GM18909 (cell line): ENCODE measurements around the gene ACBD6.

Experiments used
- ATAC-seq: cut with Tn5 transposase; IDR thresholded peaks from one replicate; pipeline ENCODE4 v1.9.1; 2021; ENCODE audit warnings: mild to moderate bottlenecking; ENCODE audit not compliant: unreplicated experiment, poor library complexity

ACBD6 gene

DNA sequence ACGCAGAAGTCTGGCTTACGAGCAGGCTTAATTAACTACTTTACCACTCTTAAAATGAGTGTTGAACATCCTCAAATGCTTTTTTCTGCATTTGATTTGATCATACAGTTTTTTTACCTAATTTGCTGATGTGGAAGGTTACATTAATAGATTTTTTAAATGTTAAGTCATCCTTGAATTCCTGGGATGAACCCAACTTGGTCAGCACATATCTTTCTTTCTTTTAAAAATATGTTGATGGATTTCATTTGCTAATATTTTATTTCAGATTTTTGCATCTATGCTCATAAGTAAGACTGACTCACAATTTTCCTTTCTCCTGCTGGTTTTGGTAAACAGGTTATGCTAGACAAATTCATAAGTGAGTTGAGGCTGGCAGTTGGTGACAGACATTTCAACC, 189.5 kb downstream of the ACBD6 start:
- no peak for ATAC-seq

DNA sequence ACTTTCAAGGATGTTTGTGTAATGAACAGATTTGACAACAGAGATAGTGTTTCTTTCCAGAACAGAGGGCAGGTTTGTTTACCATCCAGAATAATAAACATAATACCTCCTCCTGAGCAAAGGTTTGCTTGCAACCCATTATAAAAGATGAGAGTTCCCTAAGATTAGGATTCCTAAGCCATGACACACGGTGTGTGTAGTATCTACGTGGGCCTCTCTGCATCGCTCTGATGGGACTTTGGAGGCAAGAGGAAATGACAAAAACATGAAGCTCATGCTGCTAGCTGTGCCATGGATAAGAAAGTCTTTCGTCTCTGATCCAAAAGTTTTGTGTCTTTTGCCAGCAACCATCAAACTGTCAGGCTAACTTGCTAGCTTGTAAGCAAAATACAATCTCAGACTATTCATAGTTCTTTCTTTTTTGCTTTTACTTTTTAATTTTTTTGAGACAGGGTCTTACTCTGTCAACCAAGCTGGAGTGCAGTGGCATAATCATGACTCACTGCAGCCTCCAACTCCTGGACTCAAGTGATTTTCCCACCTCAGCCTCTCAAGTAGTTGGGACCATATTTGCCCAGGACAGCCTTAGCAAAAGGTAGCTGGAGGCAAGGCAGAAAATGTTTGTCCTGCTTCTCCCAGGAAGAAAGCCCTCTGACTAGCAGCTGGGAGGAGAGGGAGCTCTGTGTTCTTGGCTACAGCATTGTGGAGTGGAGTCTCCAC, 191.2 kb downstream of the ACBD6 start:
- no peak for ATAC-seq

DNA sequence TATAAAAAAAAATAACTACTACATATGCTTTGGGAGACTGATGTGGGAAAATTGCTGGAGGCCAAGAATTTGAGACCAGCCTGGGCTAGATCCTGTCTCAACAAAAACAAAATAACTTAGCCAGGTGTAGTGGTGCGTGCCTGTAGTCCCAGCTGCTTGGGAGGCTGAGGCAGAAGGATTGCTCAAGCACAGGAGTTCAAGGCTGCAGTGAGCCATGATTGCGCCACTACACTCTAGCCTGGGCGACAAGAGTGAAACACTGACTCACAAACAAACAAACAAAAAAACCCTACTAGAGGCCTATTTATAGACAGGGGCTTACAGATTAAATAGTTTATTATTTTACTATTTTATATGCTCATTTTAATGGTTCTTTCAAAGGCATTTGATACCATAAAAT, 192.3 kb downstream of the ACBD6 start:
- no peak for ATAC-seq

DNA sequence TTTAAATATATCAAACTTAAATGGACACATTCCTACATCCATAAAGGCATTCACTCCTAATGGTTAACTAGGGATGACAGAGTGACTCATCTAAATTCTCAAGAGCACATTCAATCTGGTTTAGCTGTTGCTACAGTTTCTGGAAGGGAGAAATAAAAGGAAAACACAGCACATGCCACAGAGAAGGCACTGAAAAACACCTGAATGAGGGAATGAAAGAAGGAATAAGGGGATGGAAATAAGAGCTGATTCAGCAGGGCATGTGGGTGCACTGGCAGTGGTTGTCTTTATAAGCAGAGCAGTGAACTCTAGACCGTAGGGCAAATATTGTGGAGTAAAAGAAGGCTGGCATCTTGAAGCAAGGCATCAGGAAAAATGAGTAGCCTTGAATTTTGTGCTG, 193.0 kb downstream of the ACBD6 start:
- ATAC-seq, result no peak

DNA sequence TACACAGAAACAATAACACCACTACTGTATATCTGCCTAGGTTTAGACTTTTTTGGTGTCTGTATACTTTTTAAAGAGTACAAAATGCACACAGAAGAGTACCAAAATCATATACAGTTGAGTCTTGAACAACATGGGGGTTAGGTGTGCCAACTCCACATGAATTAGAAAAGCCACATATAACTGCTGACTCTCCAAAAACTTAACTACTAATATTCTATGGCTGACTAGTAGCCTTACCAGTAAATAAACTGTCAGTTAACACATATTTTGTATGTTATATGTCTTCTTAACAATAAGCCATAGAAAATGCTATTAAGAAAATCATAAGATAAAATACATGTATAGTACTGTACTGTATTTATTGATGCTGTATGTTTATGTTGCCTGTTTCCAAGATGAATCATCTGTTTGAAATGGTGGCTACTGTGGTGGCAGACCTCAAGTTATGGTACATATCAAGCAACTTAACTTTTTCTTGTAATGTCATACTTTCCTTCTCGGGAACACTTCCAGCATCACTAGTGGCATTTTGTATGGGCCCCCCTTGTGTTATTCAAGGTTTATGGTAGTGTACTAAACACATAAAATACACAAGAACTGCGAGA, 201.1 kb downstream of the ACBD6 start:
- no peak for ATAC-seq

DNA sequence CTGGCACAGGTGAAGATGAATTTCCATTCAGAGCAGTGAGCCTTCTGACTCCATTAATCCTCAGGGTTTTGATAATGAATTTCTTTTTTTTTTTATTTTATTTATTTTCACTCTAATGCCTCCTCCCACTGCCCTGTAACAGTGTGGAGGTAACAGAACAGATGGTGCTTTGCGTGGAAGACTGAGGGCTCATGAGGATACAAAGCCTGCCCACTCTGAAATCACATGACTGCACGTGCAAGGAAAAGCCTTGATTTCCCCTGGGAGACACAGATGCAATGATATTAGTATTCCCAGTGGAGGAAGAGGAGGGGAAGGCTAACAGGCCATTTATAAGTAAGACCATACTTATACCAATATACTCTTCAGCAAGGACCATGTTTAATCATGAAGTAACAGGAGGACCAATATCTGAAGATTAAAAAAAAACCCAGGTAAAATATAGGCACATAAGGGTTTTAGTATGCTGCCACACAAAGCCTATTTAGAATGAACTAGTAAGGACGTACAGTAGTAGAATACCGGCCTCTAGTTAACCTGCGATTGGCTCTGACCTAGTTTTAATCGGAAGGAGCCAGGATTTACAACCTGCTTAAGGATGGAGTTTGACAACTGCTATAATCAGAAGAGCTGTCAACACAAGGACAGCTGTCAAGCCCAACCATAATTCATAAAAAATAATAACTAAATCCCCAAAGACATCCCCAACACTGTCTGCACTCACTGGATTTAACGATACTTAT, 202.7 kb downstream of the ACBD6 start:
- ATAC-seq, result no peak

DNA sequence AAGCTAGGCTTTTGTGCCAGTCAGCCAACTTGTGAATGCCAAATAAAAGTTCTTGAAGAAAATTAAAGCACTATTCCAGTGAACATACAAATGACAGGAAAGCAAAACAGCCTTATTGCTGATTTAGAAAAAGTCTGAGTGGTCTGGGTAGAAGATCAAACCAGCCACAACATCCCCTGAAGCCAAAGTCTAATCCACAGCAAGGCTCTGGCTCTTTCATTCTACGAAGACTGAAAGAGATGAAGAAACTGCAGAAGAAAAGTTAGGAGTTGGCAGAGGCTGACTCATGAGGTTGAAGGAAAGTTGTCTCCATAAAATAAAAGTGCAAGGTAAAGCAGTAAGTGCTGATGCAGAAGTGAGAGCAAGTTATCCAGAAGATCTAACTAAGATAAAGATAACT, 206.4 kb downstream of the ACBD6 start:
- ATAC-seq, result no peak

DNA sequence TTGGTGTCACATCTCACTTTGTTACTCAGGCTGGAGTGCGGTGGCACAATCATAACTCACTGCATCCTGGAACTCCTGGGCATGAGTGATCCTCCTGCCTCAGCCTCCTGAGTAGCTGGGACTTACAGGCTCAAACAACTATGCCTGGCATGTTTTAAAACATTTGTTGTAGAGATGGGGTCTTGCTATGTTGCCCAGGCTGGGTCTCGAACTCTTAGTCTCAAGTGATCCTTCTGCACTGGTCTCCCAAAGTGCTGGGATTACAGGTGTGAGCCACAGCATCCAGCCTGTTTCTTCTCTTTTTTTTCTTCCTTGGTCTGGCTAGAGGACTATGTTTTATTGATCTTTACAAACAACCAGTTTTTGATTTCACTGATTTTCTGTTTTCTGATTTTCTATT, 207.7 kb downstream of the ACBD6 start:
- ATAC-seq, result no peak

DNA sequence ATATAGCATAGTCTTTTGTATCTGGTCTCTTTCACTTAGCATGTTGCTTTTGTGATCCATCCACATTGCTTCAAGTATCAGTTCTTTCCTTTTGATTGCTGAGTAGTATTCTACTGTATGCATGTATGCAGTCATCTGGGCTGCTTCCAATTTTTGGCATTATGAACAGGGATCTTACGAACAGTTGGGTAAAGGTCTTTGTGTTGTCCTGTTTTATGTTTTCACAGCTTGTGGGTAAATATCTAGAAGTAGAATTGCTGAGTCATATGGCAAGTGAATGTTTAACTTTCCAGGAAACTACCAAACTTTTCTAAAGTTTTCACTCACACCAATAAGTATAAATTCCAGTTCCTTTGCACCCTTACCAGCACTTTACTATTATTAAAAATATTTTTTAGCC, 211.4 kb downstream of the ACBD6 start:
- no peak for ATAC-seq

DNA sequence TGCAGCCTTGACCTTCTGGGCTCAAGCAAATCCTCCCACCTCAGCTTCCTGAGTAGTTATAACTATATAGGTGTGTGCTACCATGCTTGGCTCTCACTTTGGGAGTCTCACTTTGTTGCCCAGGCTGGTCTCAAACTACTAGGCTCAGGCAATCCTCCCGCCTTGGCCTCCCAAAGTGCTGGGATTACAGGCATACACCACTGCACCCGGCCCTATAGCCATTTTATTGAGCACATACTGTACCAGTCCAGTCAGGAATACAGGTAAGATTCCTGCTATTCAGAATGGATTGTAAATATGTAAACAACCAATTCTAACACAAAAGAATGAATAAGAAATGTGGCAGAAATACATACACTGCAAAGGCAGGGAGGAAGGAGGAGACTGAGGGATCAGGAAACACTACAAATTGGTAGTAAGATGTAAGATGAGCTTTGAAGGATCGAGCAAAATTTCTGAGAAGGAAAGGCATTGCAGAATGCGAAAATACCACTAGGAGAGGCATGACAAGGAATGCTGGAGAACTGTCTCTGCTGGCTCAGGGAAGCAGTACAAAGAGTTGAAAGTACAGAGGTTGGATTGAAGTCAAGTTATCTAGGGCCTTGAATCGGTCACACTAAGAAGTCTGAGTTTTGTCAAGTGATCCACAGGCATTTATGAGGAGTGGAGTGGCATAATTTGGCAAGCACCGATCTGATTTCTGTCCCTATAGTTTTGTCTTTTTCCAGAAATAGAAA, 211.9 kb downstream of the ACBD6 start:
- no peak for ATAC-seq

DNA sequence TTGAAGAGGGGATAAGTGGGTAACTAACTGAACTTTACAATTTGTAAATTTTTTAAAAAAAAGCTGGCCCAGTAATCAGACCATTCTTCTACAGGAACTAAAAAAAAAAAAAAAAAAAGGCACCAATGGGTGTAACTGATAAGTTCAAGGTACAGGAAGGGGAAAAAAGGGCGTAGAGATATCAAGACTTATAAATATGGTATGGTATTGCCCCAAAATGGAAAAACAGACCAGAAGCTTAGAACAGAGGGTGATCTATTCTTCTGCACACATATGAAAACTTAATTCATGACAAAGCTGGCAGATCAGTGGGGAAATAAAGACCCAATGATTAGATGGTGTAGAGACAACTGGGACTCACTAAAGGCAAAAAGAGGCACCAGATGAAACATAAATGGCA, 213.4 kb downstream of the ACBD6 start:
- no peak for ATAC-seq

DNA sequence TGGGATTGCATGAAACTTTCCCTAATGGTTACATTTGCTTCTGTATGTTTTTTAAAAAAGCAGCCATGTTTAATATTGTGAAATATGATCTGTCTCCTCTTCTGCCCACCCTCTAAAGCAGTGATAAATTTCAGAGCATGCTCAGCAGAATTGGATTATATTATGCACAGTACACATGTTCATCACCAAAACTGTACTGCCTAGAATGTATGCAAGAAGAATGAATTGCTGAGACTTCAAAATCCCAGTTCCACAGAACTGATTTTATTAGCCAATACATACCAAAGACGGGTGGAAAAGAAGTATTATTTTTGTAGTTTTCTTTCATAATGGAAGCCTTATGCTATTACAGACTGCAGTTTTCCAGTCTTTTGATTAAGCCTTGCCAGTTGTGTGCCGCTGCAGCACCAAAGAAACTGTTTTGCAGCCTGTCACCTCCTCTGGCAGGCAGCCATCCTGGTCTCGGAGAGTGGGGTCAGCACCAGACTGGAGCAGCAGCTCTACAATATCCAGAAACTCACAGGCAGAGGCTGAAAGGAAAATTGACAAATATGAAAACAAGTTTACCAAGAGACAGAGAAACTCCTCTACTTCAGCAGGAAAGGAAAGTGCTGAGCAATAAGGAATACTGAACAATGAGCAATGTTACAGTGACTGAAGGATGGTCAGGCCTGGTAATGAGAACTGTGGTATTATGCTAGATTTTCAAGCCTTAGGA, 214.2 kb downstream of the ACBD6 start:
- no peak for ATAC-seq

DNA sequence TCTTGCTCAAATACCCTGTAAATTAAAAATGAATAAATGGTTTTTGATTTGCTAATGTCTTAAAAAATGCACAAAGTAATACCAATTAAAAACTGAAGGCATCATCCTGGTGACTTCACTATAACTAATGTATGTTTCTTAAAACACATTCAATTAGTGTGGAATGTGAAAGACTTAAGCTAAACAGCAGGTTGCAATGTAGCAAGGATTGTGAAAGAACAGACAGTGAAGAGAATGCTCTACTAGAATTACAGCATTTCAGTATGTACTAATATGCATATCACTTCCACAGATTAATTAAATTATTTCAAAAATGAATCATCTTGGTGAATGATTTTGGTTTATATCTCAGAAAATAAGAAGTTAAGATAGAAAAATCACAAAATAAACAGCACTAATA, 216.0 kb downstream of the ACBD6 start:
- no peak for ATAC-seq

DNA sequence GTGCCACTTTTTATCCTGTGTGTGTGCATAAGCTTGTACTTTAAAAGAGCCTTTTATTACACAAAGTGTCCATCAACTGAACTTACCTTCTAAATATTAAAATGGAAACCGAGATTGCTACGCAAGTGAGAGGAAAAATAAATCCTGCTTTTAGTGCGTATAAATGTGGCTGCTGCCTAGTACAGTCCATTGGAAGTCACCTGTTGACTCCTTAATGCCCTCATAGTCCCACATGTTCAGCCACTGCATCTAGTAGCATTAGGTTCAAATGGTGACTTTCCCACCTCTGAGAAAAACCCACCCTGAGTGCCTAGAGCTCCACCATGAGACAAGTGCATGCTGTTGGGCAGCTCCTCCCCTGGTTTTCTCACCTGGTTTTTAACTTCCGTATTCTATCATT, 219.3 kb downstream of the ACBD6 start:
- no peak for ATAC-seq

DNA sequence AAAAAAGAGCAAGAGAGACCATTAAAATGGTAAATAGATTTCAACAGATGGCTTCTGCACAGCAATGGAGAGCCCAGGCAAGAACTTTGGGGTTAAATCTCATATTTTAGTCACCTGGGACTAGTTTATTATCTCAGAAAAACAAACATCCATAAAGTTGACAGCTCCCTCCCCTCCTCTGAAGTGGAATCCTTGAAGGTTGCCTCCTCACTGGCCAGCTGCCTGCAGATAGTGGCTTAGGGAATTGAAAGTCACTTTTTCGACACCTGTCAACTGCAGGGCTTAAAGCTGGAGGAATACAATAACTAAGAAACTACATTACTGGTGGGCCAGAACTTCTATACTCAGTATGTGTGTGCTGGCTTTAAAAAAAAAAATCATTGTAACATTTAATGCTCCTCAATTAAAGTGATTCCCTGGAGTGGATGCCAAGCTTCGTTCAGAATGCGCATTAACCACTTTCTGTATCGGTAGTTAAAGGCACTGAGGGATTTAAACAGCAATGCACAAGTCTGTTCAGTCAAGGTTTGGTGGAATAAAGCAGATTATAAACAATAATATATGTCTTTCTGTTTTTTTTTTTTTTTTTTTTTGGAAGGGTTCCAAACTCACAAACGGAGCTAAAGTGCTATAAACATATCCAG, 219.9 kb downstream of the ACBD6 start:
- ATAC-seq, result no peak

DNA sequence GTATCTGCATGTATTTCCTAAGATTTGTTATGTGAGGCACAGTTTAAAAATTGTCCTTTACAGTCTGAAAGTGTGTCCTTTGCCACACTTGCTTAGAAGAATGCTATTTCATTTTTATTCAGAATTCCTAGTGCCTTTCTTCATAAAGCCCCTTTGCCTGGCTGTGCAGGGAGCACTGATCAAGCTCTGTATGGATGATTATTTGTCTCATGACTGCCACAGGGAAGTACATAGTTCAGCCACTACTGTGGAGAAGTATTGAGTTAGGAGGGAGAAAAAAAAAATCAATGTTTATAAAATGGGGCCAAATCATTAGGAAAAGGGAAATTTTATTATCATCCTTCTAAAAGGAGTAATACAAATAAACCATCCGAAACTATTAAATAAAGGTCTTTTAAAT, 220.9 kb downstream of the ACBD6 start:
- ATAC-seq, result no peak

DNA sequence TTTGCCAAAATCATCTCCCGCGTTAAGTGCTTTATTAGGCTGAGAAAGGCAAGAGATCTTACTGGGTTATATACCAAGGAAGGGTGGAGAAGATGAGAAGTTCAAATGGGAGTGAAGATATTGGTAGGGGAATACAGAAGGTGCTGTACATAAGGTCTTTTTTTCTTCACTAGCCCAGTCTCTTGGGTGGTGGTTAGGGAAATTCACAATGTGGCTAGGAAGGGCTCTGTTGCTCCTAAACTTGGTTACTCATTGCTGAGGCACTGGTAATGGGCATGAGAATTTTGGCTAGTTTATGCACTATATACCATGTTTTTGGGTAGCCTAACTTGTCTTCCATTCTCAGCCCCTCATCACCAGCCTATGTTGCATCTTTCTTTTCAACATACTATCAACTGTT, 221.8 kb downstream of the ACBD6 start:
- ATAC-seq, result no peak

DNA sequence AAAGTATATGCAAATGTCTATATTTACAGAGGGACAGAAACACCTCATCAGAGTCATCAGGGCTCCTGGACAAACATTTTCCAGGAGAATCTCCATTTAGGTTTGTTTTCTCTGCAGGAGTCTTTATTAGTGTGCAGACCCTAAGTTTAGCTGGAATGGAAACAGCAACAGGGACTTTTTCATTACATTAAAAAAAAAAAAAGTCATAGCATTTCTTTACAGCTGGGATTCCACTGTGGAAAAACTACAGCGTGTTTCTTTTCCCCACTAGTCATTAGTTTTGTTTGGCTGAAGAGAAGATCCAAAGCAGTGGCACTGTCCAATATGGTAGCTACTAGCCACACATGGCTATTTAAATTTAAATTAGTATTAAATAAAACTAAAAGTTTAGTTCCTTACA, 222.7 kb downstream of the ACBD6 start:
- ATAC-seq, result no peak

DNA sequence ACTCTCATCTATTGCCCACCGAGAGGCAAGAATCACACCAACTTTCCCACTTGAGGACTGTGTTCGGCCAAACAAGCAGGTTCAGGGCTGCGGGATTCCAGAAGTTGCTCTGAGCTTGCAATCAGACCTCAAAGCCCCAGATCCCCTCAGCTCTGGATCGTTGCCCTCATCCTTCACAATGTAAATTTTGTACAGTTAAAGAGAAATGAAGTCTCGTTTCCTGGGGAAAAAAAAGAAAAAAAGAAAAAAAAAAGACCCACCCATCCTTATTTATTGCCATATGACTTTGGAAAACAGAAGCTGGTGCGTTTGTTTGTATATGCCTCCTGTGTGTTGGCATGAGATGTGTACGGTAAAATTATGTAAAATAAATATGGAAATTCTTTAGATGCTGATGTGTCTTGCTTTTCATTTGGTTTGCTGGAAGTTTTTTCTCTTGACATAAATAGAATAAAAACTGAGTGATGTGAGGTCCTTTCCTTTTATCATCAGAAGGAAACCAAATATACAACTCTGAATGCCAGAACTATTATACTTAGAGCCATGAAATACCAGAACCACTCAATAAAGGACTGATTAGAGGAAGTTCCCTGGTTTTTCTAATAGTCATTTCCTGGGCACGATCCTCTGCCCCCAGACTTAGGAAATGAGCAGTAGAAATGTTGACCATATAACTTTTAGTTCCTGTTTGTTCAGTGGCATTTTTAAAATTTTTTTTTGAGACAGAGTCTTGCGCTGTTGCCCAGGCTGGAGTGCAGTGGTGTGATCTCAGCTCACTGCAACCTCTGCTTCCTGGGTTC, 223.6 kb downstream of the ACBD6 start:
- no peak for ATAC-seq
